Measurements from ENCODE around the gene EXOC7. TPM values are rescaled to one million over a fixed set of nuclear protein-coding genes. Genes with fewer than 3 reads are reported as not detected.

Gene EXOC7
- total and polyA plus RNA-seq, 2 of the 4 experiments (the other 2 are of a cell fraction): 85.9 to 118 TPM

DNA sequence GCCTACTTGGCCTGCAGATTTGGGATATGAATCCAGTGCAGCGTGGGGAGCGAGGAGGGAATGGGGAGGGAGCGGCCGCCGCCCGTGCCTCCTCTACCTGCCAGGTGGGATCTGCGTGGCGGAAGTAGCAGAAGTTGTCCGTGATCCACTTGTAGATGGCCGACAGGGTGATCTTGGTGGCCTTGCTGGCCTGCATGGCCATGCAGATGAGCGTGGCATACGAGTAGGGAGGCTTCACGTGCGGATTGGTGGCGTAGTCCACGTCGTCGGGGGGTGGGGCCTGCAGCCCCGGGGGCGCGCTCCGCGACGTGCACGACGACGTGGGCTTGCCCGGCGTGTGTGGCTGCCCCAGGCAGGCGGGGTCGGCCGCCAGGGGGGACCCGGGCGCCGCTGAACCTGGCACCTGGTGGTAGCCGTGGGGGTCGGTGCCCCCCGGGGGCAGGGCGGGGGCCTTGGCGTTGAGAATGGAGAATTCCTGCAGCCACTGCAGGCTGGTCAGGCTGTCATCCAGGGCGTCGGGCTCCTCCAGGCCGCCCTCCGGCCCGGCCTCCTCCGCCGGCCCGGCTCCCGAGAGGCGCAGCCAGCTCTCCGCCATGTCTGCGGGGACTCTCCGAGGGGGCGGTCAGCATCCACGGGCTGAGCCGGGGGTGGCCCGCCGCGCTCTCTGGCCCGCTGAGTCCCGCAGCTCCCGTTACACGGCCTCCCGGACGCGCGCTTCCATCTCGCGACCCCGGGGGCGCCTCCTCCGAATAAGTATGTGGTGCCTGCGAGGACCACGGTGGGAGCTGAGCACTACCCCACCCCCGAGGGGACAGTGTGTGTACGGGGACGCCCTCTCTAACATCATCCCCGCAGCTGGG, 36.4 kb upstream of the EXOC7 start (continued):
- TF ChIP-seq, protein P1, sequence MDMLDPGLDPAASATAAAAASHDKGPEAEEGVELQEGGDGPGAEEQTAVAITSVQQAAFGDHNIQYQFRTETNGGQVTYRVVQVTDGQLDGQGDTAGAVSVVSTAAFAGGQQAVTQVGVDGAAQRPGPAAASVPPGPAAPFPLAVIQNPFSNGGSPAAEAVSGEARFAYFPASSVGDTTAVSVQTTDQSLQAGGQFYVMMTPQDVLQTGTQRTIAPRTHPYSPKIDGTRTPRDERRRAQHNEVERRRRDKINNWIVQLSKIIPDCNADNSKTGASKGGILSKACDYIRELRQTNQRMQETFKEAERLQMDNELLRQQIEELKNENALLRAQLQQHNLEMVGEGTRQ (IDR thresholded peaks at IDR 0.05; ENCODE audit: low read depth, low read length): no peak

DNA sequence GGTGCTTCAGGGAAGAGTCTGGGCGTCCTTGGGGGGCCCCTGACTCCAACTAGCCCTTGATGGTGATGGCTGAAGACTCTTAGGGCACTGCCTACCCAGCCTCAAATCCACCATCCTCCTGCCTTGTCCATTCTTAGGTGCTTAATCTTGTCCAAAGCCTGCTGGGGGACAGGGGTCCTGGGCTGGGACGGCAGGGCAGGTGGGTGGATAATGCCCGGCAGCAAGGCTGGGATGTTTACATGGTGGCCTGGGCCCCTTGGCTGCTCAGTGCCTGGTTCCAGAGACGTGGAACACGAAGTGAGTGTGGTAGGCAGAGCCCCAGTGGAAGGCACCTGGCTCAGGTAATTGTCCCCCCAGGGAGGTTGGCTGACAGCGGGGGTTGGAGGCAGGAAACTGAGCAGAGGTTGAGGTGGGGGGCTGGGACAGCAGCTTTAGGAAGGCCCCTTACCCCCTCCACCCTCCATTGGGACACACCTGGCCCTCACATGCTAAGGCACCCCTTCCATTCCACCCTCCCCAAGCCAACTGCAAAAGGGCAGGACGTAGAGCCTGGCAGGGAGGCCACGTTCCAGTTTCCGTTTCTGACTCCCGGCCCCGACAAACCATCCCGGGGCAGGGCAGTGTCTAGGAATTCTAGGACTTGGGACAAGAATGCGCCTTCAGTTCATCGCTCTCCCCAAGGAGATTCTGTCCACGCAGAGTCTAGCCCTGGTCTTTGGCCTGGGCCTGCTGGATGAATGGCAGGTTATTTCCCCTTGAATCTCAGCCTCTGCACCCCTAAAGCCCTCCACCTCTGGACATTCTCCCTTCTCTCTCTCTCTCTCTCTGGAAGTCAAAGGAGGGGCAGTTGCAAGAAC, 35.5 kb upstream of the EXOC7 start:
- TF ChIP-seq, protein P1 (IDR thresholded peaks at IDR 0.05; ENCODE audit: low read depth, low read length): no peak
- TF ChIP-seq, protein P2, sequence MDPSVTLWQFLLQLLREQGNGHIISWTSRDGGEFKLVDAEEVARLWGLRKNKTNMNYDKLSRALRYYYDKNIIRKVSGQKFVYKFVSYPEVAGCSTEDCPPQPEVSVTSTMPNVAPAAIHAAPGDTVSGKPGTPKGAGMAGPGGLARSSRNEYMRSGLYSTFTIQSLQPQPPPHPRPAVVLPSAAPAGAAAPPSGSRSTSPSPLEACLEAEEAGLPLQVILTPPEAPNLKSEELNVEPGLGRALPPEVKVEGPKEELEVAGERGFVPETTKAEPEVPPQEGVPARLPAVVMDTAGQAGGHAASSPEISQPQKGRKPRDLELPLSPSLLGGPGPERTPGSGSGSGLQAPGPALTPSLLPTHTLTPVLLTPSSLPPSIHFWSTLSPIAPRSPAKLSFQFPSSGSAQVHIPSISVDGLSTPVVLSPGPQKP (IDR thresholded peaks at IDR 0.05; ENCODE audit: borderline replicate concordance, low read depth, low read length): no peak
- TF ChIP-seq MXI1 (IDR thresholded peaks at IDR 0.05; ENCODE audit: borderline replicate concordance, low read depth, low read length) (no peak), NFE2L2 (IDR thresholded peaks at IDR 0.05; ENCODE audit: low read depth, low read length) (no peak), RCOR1 (IDR thresholded peaks at IDR 0.05; ENCODE audit: insufficient replicate concordance, low read length) (no peak), SMC3 (IDR thresholded peaks at IDR 0.05; ENCODE audit: low read depth, low read length) (no peak), BHLHE40 (IDR thresholded peaks at IDR 0.05; ENCODE audit: low read depth, low read length) (no peak)
- Histone ChIP-seq H3K27ac (ENCODE audit: insufficient read depth, low read length) (no peak overlapping the region), H2AFZ (replicated peaks; ENCODE audit: low read length, poor library complexity) (peak overlapping the region; percentile 23), H2AK5ac (ENCODE audit: low read depth, low read length) (no peak overlapping the region), H2BK15ac (ENCODE audit: low read depth, low read length) (no peak overlapping the region), H2BK120ac (ENCODE audit: low read depth, low read length) (no peak overlapping the region), H3K36me3 (ENCODE audit: control insufficient read depth, insufficient read depth, low read length) (no peaks in the 10 kb centered on the region), H4K20me1 (ENCODE audit: insufficient read depth, low read length) (no peaks in the 10 kb centered on the region), H3K9me1 (ENCODE audit: insufficient read depth, low read length) (no peaks in the 10 kb centered on the region; the same call in 1 of the 2 replicates), H4K5ac (ENCODE audit: low read depth, low read length) (no peak overlapping the region), H3K4me3 (ENCODE audit: insufficient read depth, low read depth, low read length) (no peak overlapping the region), H3K9ac (ENCODE audit: low read depth, low read length) (no peak overlapping the region), H3K23ac (ENCODE audit: low read depth, low read length) (no peak overlapping the region), H3K4me2 (ENCODE audit: low read depth, low read length) (no peak overlapping the region), H3K18ac (ENCODE audit: low read depth, low read length) (no peak overlapping the region), H4K8ac (ENCODE audit: low read depth in 2 of 2, low read length in 2 of 2) (no peak overlapping the region), H3K56ac (ENCODE audit: extremely low read depth, insufficient read depth, low read length) (no peak overlapping the region), H3K4ac (ENCODE audit: low read depth, low read length) (no peak overlapping the region), H3K14ac (replicated peaks; ENCODE audit: low read depth, low read length) (no peak overlapping the region), H3K79me1 (ENCODE audit: low read depth in 1 of 2, low read length in 2 of 2) (no peaks in the 10 kb centered on the region), H3K27me3 (ENCODE audit: control insufficient read depth, insufficient read depth, low read length) (peaks cover 79% of the 10 kb centered on the region), H2BK5ac (ENCODE audit: low read depth, low read length, poor library complexity, severe bottlenecking) (no peak overlapping the region), H3K4me1 (ENCODE audit: control insufficient read depth, insufficient read depth, low read length) (no peaks in the 10 kb centered on the region; the same call in 1 of the 2 replicates), H2AK9ac (replicated peaks; ENCODE audit: low read depth, low read length, poor library complexity) (no peak overlapping the region), H3K9me3 (ENCODE audit: control insufficient read depth, insufficient read depth, low read length) (no peaks in the 10 kb centered on the region), H4K91ac (ENCODE audit: insufficient read depth, low read depth, low read length) (no peak overlapping the region), H2BK20ac (ENCODE audit: low read depth, low read length) (no peak overlapping the region)
- no peak for DNase-seq
- no TSS peak for BruUV-seq (replicated peaks)
- WGBS, 2 experiments (ENCODE audit: extremely low coverage in 2 of 2, insufficient read length in 1 of 2): 12% methylated on average over 9 of the region's 15 CpGs; no CpG with 5 or more reads in 1 of the 2 experiments
- dilution Hi-C loops (cut with HindIII; ENCODE audit: low sequenced_read_pairs, unreplicated experiment) (no loop called here), intact Hi-C loops (cut with micrococcal nuclease) (loop anchor here (5.0 kb wide), 1 partner anchor 128 kb away; the partner anchor contains the start of gene UBALD2), in situ Hi-C loops (cut with MboI; ENCODE audit: low sequenced_read_pairs) (no loop called here)
- ChIA-PET CTCF (no interaction called here), POLR2A (ENCODE audit: unreplicated experiment) (interaction anchor here (0.5 kb wide), 1 partner anchor 10 kb away, joined by 3 read pairs; no protein-coding TSS in a partner anchor)
- no peak for ATAC-seq (ENCODE audit: low read depth)

All from IMR-90 (cell line).